GM12878 (cell line): Measurements from ENCODE around the gene TNRC18. TPM values are rescaled to one million over a fixed set of nuclear protein-coding genes. Genes with fewer than 3 reads are reported as not detected.

ENCODE experiments used
- ATAC-seq: fragments of 200-7000 bp; cut with Tn5 transposase; 3 replicates; pipeline ENCODE4 v1.9.1; 2020; ENCODE audit warnings: mild to moderate bottlenecking, moderate library complexity
- BruUV-seq: library from RNA; stranded (reverse); fragments of 400-500 nt; replicated peaks from 2 replicates; lab custom pipeline; 2021; lab: Mats Ljungman, UMichigan
- CTCF ChIA-PET: fragments of 300-600 bp; sonication (Branson Sonifier 250); formaldehyde crosslinking; extraction: SDS; loops from one replicate; lab custom pipeline; 2021; ENCODE audit warnings: inconsistent platforms; lab: Yijun Ruan, JAX
- POLR2A ChIA-PET: fragments of 350-600 bp; formaldehyde crosslinking; extraction: SDS; loops from one replicate; lab custom pipeline; 2021; ENCODE audit warnings: inconsistent platforms; lab: Charles Lee
- RAD21 ChIA-PET: fragments of 300-600 bp; sonication (Branson Sonifier 250); formaldehyde crosslinking; loops from one replicate; lab custom pipeline; 2023; ENCODE audit warnings: antibody characterized with exemption; ENCODE audit not compliant: unreplicated experiment; lab: Charles Lee
- SMC1A ChIA-PET: fragments of 300-600 bp; sonication (Branson Sonifier 250); formaldehyde crosslinking; loops from one replicate; lab custom pipeline; 2023; ENCODE audit not compliant: unreplicated experiment, uncharacterized antibody; lab: Charles Lee
- DNase-seq: peaks from one replicate; pipeline ENCODE4 v3.0.0-alpha.2; 2011; ENCODE audit warnings: low read depth, low spot score
- FAIRE-seq: peaks from 3 replicates; lab custom pipeline; 2011; peaks lifted over from hg19 to GRCh38; lab: Jason Lieb, UNC
- H2AFZ ChIP-seq: 2 replicates; pipeline ENCODE4 v1.6.0; 2011; ENCODE audit warnings: low read depth, low read length, control low read depth; ENCODE audit not compliant: control insufficient read depth
- H3K27ac ChIP-seq: 2 replicates; pipeline ENCODE4 v1.5.1; 2011; ENCODE audit warnings: control low read depth; ENCODE audit not compliant: control insufficient read depth, insufficient read depth
- H3K27me3 ChIP-seq, 2 experiments: replicated peaks in 1 of 2; 2 replicates each; pipeline versions ENCODE4 v1.6.0 to v1.6.1; 2011; ENCODE audit warnings: low read length in 1 of 2; ENCODE audit not compliant: control insufficient read depth in 2 of 2, insufficient read depth in 2 of 2
- H3K36me3 ChIP-seq, 2 experiments: 2 replicates each; pipeline ENCODE4 v1.5.1; 2011; ENCODE audit warnings: low read length in 1 of 2; ENCODE audit not compliant: control insufficient read depth in 2 of 2, insufficient read depth in 2 of 2
- H3K4me1 ChIP-seq: 2 replicates; pipeline ENCODE4 v1.6.1; 2011; ENCODE audit warnings: mild to moderate bottlenecking, low read length, moderate library complexity, mixed read lengths; ENCODE audit not compliant: control insufficient read depth, insufficient read depth
- H3K4me2 ChIP-seq: 2 replicates; pipeline ENCODE4 v1.6.0; 2011; ENCODE audit warnings: control low read depth; ENCODE audit not compliant: control insufficient read depth, insufficient read depth
- H3K4me3 ChIP-seq: fragments of 200-600 bp; sonication (generic); 2 replicates; pipeline ENCODE4 v1.5.1; 2016
- H3K79me2 ChIP-seq: 2 replicates; pipeline ENCODE4 v1.6.0; 2011; ENCODE audit warnings: low read length; ENCODE audit not compliant: control insufficient read depth, insufficient read depth
- H3K9ac ChIP-seq: 2 replicates; pipeline ENCODE4 v1.8.0; 2011; ENCODE audit warnings: low read length, control low read depth, mixed read lengths; ENCODE audit not compliant: control insufficient read depth, insufficient read depth
- H3K9me3 ChIP-seq: replicated peaks from 3 replicates; pipeline ENCODE4 v1.5.1; 2011; ENCODE audit warnings: mild to moderate bottlenecking, low read length; ENCODE audit not compliant: control insufficient read depth, insufficient read depth
- H4K20me1 ChIP-seq: 2 replicates; pipeline ENCODE4 v1.6.0; 2011; ENCODE audit not compliant: control insufficient read depth, insufficient read depth
- ATF3 ChIP-seq: IDR thresholded peaks from 2 replicates; pipeline ENCODE4 v1.6.1; 2011; ENCODE audit warnings: low read depth, mild to moderate bottlenecking, low read length, moderate library complexity, borderline replicate concordance; ENCODE audit errors: extremely low read depth
- BCL11A ChIP-seq: IDR thresholded peaks from 2 replicates; pipeline ENCODE4 v1.6.1; 2011; ENCODE audit warnings: low read depth, low read length
- BCL3 ChIP-seq: IDR thresholded peaks from 2 replicates; pipeline ENCODE4 v1.6.1; 2011; ENCODE audit warnings: borderline replicate concordance, low read depth, mild to moderate bottlenecking, moderate library complexity, low read length; ENCODE audit not compliant: insufficient read depth, poor library complexity, severe bottlenecking
- IKZF1 ChIP-seq: fragments of 450-650 bp; conservative IDR thresholded peaks from 2 replicates; pipeline ENCODE4 v1.6.1; 2017; ENCODE audit warnings: antibody characterized with exemption, mild to moderate bottlenecking
- NFYB ChIP-seq: IDR thresholded peaks from 2 replicates; pipeline ENCODE4 v1.6.1; 2011; ENCODE audit warnings: low read depth, mild to moderate bottlenecking, low read length, improper control_type of control experiment, moderate library complexity; ENCODE audit not compliant: insufficient read depth
- TCF3 ChIP-seq: IDR thresholded peaks from 2 replicates; pipeline ENCODE4 v1.6.1; 2012; ENCODE audit warnings: low read depth, mild to moderate bottlenecking, low read length, borderline replicate concordance; ENCODE audit not compliant: insufficient read depth
- ZNF217 ChIP-seq: fragments of 450-650 bp; IDR thresholded peaks from 2 replicates; pipeline ENCODE4 v1.6.1; 2017; ENCODE audit warnings: antibody characterized with exemption, mild to moderate bottlenecking
- WGBS: methylation state at CpG from one replicate; pipeline ENCODE4 v1.1.6; 2016; ENCODE audit warnings: low lambda C conversion rate; ENCODE audit not compliant: insufficient replicate concordance, insufficient coverage; ENCODE audit errors: missing lambda C conversion rate; 5-methylcytosine and 5-hydroxymethylcytosine counted together
- in situ Hi-C: fragments of 300-500 bp; cut with MboI; formaldehyde crosslinking; loops from 9 replicates; pipeline ENCODE4 v1.14.3; 2018; ENCODE audit warnings: mixed read lengths
- intact Hi-C: fragments of 100-400 bp; cut with micrococcal nuclease; formaldehyde crosslinking; loops from one replicate; pipeline ENCODE4 v1.14.2; 2022; ENCODE audit not compliant: unreplicated experiment
- polyA plus RNA-seq, 11 experiments: library from polyadenylated mRNA; depleted of rRNA in 4 of 11; unstranded in 6 of 11; stranded (reverse) in 5 of 11; fragments of >200 nt; fragmentation: Nextera tagmentation in 4 of 11; fragmentation: Illumina TruSeq in 1 of 11; extraction: Ambion mirVana in 4 of 11; extraction: Trizol in 1 of 11; gene quantifications; 1 replicate in 1 of 11; 2 replicates in 10 of 11; pipeline versions ENCODE4 v1.2.1 to v1.2.3, GENCODE V29; 2011 to 2016; ENCODE audit warnings: inconsistent platforms in 2 of 11, missing spikeins in 2 of 11, low read depth in 1 of 11
- total RNA-seq, 4 experiments: library from RNA; depleted of rRNA in 3 of 4; stranded (reverse); fragments of >200 nt in 3 of 4; fragmentation: Illumina TruSeq in 1 of 4; extraction: Trizol in 1 of 4; gene quantifications; 2 replicates each; pipeline versions ENCODE4 v1.2.1 to v1.2.3, GENCODE V29; 2013 to 2021
- TF ChIP-seq, protein P1 (sequence below): fragments of 450-650 bp; IDR thresholded peaks from 2 replicates; pipeline ENCODE4 v1.6.1; 2017; ENCODE audit warnings: antibody characterized with exemption, mild to moderate bottlenecking, moderate library complexity
- TF ChIP-seq, protein P2 (sequence below): fragments of 450-650 bp; formaldehyde crosslinking; IDR thresholded peaks from 2 replicates; pipeline ENCODE4 v1.5.0; 2022; ENCODE audit warnings: mild to moderate bottlenecking, missing genetic modification characterization

The TNRC18 gene
- total and polyA plus RNA-seq, 10 of the 15 experiments (the other 5 are each of a cell fraction or from before 2014, with no cell fraction given), result 0.02 to 31.7 (median 5.4) TPM

DNA sequence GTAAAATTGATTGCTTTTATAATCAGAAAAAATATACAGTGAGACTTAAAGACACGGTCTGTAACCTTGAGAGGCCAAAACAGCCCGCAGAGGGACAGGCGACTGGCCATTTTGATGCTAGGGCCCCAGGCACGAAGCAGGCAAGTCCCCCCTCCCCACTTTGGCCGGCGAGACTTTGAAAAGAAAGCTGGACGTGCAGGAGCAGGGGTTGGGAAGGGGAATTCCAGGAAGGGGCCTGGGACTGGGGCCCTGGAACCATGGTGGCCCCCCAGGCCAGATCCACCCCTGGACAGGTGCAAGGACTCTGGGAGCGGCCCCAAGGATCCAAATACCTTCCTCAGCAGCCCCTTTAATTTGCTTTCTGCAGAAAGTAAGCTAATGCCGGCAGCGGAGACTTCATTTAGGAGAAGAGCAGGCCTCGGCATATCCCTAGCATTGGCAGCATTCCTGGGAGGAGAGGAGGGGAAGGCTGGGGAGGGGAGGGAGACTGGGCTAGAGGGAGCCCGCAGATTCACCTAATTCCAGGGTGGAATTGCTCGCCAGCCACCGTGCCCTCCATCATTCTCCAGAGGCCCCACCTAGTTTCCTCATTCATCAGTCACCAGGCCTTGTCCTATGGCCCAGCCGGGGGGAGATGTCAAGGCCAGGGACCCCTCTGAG, 24.9 kb upstream of the TNRC18 start (continued):
- TF ChIP-seq BCL3 (no peak), NFYB (no peak), BCL11A (no peak)
- TF ChIP-seq, protein P1, sequence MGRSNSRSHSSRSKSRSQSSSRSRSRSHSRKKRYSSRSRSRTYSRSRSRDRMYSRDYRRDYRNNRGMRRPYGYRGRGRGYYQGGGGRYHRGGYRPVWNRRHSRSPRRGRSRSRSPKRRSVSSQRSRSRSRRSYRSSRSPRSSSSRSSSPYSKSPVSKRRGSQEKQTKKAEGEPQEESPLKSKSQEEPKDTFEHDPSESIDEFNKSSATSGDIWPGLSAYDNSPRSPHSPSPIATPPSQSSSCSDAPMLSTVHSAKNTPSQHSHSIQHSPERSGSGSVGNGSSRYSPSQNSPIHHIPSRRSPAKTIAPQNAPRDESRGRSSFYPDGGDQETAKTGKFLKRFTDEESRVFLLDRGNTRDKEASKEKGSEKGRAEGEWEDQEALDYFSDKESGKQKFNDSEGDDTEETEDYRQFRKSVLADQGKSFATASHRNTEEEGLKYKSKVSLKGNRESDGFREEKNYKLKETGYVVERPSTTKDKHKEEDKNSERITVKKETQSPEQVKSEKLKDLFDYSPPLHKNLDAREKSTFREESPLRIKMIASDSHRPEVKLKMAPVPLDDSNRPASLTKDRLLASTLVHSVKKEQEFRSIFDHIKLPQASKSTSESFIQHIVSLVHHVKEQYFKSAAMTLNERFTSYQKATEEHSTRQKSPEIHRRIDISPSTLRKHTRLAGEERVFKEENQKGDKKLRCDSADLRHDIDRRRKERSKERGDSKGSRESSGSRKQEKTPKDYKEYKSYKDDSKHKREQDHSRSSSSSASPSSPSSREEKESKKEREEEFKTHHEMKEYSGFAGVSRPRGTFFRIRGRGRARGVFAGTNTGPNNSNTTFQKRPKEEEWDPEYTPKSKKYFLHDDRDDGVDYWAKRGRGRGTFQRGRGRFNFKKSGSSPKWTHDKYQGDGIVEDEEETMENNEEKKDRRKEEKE, result no peak

DNA sequence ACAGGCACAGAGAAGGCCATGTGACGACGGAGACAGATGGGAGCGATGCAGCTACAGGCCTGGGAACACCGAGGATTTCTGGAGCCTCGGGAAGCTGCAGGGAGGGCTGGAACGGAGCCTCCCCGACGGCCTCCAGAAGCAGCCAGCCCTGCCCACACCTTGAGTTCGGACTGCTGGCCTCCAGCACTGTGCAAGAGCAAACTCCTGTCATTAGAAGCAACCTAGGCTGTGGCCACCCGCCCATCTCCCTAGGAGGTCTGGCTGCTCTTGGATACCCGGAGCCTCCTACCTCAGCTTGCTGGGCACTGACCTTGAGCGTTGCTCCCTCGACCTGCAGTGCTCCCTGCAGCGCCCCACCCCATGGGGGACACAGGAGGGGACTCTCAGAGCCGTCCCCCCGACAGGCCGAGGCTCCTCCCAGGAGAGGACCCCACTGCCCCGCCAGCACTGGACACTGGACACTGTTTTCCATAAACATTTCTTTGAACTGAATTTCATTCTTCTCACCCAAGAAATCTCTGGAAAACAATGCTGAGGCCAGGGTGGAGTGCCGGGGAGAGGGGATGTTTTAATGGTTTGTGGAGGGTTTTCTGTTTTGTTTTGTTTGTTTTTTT, 22.5 kb upstream of the TNRC18 start:
- ATAC-seq (no peak), DNase-seq (no peak), FAIRE-seq (no peak)
- Histone ChIP-seq H4K20me1 (no peaks in the 10 kb centered on the region), H3K36me3 (no peaks in the 10 kb centered on the region), H3K4me3 (no peak overlapping the region), H3K4me2 (no peak overlapping the region), H3K9ac (no peak overlapping the region), H3K27ac (no peak overlapping the region), H3K27me3 (no peaks in the 10 kb centered on the region; a peak in 2 of 4 replicates), H3K4me1 (no peaks in the 10 kb centered on the region), H3K9me3 (no peaks in the 10 kb centered on the region), H2AFZ (no peak overlapping the region), H3K79me2 (no peaks in the 10 kb centered on the region)
- intact Hi-C loops, result no loop called here
- 66% methylated on average over 19 of the region's 19 CpGs for WGBS
- BruUV-seq, result no TSS peak
- RAD21 ChIA-PET, result interaction anchor here (0.7 kb wide), 1 partner anchor 9 kb away, joined by 3 read pairs; no protein-coding TSS in a partner anchor
- CTCF ChIA-PET, result no interaction called here
- in situ Hi-C loops, result no loop called here
- POLR2A ChIA-PET, result no interaction called here
- SMC1A ChIA-PET, result no interaction called here
- TF ChIP-seq, protein P2, sequence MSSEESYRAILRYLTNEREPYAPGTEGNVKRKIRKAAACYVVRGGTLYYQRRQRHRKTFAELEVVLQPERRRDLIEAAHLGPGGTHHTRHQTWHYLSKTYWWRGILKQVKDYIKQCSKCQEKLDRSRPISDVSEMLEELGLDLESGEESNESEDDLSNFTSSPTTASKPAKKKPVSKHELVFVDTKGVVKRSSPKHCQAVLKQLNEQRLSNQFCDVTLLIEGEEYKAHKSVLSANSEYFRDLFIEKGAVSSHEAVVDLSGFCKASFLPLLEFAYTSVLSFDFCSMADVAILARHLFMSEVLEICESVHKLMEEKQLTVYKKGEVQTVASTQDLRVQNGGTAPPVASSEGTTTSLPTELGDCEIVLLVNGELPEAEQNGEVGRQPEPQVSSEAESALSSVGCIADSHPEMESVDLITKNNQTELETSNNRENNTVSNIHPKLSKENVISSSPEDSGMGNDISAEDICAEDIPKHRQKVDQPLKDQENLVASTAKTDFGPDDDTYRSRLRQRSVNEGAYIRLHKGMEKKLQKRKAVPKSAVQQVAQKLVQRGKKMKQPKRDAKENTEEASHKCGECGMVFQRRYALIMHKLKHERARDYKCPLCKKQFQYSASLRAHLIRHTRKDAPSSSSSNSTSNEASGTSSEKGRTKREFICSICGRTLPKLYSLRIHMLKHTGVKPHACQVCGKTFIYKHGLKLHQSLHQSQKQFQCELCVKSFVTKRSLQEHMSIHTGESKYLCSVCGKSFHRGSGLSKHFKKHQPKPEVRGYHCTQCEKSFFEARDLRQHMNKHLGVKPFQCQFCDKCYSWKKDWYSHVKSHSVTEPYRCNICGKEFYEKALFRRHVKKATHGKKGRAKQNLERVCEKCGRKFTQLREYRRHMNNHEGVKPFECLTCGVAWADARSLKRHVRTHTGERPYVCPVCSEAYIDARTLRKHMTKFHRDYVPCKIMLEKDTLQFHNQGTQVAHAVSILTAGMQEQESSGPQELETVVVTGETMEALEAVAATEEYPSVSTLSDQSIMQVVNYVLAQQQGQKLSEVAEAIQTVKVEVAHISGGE (CRISPR knock-in tag), result no peak
- TF ChIP-seq ZNF217 (no peak), IKZF1 (no peak), TCF3 (no peak), ATF3 (no peak)
